ENCODE results near the gene DAD1.

DAD1 gene

GRCh38 chr14:22583994-22584393 is 5.0 kb downstream of the DAD1 start:
- CTCF ChIA-PET: no interaction called here
- H3K27ac ChIP-seq (ENCODE audit: extremely low read depth, low read depth, low read length): no peak overlapping the region
- H3K4me3 ChIP-seq (ENCODE audit: low read depth, low read length): no peak overlapping the region
- no peak for TF ChIP-seq ZNF416 (tag by site-specific recombination; IDR thresholded peaks at IDR 0.05)
- TF ChIP-seq ZBTB48 (tag by site-specific recombination; IDR thresholded peaks at IDR 0.05): no peak
- TF ChIP-seq KLF7 (tag by site-specific recombination; IDR thresholded peaks at IDR 0.05; ENCODE audit: borderline replicate concordance): no peak
- TF ChIP-seq, protein P1, sequence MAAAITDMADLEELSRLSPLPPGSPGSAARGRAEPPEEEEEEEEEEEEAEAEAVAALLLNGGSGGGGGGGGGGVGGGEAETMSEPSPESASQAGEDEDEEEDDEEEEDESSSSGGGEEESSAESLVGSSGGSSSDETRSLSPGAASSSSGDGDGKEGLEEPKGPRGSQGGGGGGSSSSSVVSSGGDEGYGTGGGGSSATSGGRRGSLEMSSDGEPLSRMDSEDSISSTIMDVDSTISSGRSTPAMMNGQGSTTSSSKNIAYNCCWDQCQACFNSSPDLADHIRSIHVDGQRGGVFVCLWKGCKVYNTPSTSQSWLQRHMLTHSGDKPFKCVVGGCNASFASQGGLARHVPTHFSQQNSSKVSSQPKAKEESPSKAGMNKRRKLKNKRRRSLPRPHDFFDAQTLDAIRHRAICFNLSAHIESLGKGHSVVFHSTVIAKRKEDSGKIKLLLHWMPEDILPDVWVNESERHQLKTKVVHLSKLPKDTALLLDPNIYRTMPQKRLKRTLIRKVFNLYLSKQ (tag by site-specific recombination; IDR thresholded peaks at IDR 0.05; ENCODE audit: borderline replicate concordance): no peak
- no peak for TF ChIP-seq TRIM28 (IDR thresholded peaks at IDR 0.05; ENCODE audit: borderline replicate concordance, low read length)
- TF ChIP-seq MZF1 (tag by site-specific recombination; IDR thresholded peaks at IDR 0.05; ENCODE audit: borderline replicate concordance): no peak
- TF ChIP-seq ZNF138 (tag by site-specific recombination; IDR thresholded peaks at IDR 0.05; ENCODE audit: borderline replicate concordance): no peak
- TF ChIP-seq ZNF324 (tag by site-specific recombination; IDR thresholded peaks at IDR 0.05): no peak
- no peak for TF ChIP-seq ZNF629 (tag by site-specific recombination; IDR thresholded peaks at IDR 0.05)
- TF ChIP-seq ZNF404 (tag by site-specific recombination; IDR thresholded peaks at IDR 0.05): no peak
- TF ChIP-seq, protein P2, sequence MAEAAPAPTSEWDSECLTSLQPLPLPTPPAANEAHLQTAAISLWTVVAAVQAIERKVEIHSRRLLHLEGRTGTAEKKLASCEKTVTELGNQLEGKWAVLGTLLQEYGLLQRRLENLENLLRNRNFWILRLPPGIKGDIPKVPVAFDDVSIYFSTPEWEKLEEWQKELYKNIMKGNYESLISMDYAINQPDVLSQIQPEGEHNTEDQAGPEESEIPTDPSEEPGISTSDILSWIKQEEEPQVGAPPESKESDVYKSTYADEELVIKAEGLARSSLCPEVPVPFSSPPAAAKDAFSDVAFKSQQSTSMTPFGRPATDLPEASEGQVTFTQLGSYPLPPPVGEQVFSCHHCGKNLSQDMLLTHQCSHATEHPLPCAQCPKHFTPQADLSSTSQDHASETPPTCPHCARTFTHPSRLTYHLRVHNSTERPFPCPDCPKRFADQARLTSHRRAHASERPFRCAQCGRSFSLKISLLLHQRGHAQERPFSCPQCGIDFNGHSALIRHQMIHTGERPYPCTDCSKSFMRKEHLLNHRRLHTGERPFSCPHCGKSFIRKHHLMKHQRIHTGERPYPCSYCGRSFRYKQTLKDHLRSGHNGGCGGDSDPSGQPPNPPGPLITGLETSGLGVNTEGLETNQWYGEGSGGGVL (tag by site-specific recombination; IDR thresholded peaks at IDR 0.05): no peak
- TF ChIP-seq SALL2 (tag by site-specific recombination; IDR thresholded peaks at IDR 0.05; ENCODE audit: borderline replicate concordance): no peak
- TF ChIP-seq KLF16 (tag by site-specific recombination; IDR thresholded peaks at IDR 0.05): no peak
- TF ChIP-seq, protein P3, sequence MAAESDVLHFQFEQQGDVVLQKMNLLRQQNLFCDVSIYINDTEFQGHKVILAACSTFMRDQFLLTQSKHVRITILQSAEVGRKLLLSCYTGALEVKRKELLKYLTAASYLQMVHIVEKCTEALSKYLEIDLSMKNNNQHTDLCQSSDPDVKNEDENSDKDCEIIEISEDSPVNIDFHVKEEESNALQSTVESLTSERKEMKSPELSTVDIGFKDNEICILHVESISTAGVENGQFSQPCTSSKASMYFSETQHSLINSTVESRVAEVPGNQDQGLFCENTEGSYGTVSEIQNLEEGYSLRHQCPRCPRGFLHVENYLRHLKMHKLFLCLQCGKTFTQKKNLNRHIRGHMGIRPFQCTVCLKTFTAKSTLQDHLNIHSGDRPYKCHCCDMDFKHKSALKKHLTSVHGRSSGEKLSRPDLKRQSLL (tag by site-specific recombination; IDR thresholded peaks at IDR 0.05): no peak
- TF ChIP-seq, protein P4, sequence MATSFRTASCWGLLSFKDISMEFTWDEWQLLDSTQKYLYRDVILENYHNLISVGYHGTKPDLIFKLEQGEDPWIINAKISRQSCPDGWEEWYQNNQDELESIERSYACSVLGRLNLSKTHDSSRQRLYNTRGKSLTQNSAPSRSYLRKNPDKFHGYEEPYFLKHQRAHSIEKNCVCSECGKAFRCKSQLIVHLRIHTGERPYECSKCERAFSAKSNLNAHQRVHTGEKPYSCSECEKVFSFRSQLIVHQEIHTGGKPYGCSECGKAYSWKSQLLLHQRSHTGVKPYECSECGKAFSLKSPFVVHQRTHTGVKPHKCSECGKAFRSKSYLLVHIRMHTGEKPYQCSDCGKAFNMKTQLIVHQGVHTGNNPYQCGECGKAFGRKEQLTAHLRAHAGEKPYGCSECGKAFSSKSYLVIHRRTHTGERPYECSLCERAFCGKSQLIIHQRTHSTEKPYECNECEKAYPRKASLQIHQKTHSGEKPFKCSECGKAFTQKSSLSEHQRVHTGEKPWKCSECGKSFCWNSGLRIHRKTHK (tag by site-specific recombination; IDR thresholded peaks at IDR 0.05): no peak
- no peak for TF ChIP-seq ZNF114 (tag by site-specific recombination; IDR thresholded peaks at IDR 0.05)
- TF ChIP-seq ZNF768 (tag by site-specific recombination; IDR thresholded peaks at IDR 0.05): no peak
- peaks cover 0 to 13% of the 10 kb centered on the region in 2 experiments; a peak in 2 of 3 replicates for H3K36me3 ChIP-seq (ENCODE audit: control insufficient read depth in 2 of 2, insufficient read depth in 1 of 2, low read length in 2 of 2)
- no peaks in the 10 kb centered on the region for H3K9me3 ChIP-seq (ENCODE audit: control insufficient read depth, insufficient read depth, low read depth, low read length)
- POLR2A ChIA-PET: interaction anchor here (0.8 to 1.0 kb wide), 2 partner anchors 13 to 183 kb away, joined by 3 read pairs; partner anchors contain the start of gene OXA1L
- H3K4me1 ChIP-seq (ENCODE audit: control insufficient read depth, insufficient read depth, low read length): 0 out of 2 replicates have a peak, but pooled peaks cover 3% of the 10 kb centered on the region

- no peak overlapping the region for H3K27ac ChIP-seq (ENCODE audit: extremely low read depth, low read depth, low read length)
- H3K4me3 ChIP-seq (ENCODE audit: low read depth, low read length): no peak overlapping the region
- no peaks in the 10 kb centered on the region for H3K9me3 ChIP-seq (ENCODE audit: control insufficient read depth, insufficient read depth, low read depth, low read length)
- ChIA-PET POLR2A (no interaction called here), CTCF (interaction anchor here (0.7 to 1.0 kb wide), 3 partner anchors 9 to 72 kb away, joined by 4 to 6 read pairs (median 6); no protein-coding TSS in a partner anchor)
- H3K36me3 ChIP-seq (ENCODE audit: control insufficient read depth in 2 of 2, insufficient read depth in 1 of 2, low read length in 2 of 2): peaks cover under 1 to 3% of the 10 kb centered on the region in 2 experiments; a peak in 2 of 3 replicates
- H3K4me1 ChIP-seq (ENCODE audit: control insufficient read depth, insufficient read depth, low read length): 0 out of 2 replicates have a peak, but pooled peaks cover 3% of the 10 kb centered on the region
- TF ChIP-seq ZBTB26 (tag by site-specific recombination; optimal IDR thresholded peaks at IDR 0.05) (no peak), ZSCAN16 (tag by site-specific recombination; IDR thresholded peaks at IDR 0.05) (no peak), ZNF239 (tag by site-specific recombination; IDR thresholded peaks at IDR 0.05) (no peak), CTCF (tag by site-specific recombination; IDR thresholded peaks at IDR 0.05) (no peak), ZNF121 (tag by site-specific recombination; IDR thresholded peaks at IDR 0.05) (no peak), ZFHX2 (tag by site-specific recombination; conservative IDR thresholded peaks at IDR 0.05) (peak; percentile 59; the same call in 1 of the 2 replicates), PRDM1 (tag by site-specific recombination; IDR thresholded peaks at IDR 0.05) (no peak)
- TF ChIP-seq, protein P5, sequence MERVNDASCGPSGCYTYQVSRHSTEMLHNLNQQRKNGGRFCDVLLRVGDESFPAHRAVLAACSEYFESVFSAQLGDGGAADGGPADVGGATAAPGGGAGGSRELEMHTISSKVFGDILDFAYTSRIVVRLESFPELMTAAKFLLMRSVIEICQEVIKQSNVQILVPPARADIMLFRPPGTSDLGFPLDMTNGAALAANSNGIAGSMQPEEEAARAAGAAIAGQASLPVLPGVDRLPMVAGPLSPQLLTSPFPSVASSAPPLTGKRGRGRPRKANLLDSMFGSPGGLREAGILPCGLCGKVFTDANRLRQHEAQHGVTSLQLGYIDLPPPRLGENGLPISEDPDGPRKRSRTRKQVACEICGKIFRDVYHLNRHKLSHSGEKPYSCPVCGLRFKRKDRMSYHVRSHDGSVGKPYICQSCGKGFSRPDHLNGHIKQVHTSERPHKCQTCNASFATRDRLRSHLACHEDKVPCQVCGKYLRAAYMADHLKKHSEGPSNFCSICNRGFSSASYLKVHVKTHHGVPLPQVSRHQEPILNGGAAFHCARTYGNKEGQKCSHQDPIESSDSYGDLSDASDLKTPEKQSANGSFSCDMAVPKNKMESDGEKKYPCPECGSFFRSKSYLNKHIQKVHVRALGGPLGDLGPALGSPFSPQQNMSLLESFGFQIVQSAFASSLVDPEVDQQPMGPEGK (tag by site-specific recombination; IDR thresholded peaks at IDR 0.05): no peak
Measured at GRCh38 chr14:22580625-22581024, 8.4 kb downstream of the DAD1 start.
